Activated T-cell treated with anti-CD3 and anti-CD28 coated beads, Interleukin-2, amount 50 U/mL, for 24 hours (primary cell): ENCODE results near the gene NSMF.

Source experiments
- DNase-seq: peaks from one replicate; pipeline ENCODE4 v3.0.0-alpha.2; 2020
- H3K27ac Mint-ChIP-seq: 2 replicates; pipeline ENCODE4 v1.8.0; 2020; ENCODE audit warnings: mild to moderate bottlenecking, mixed read lengths
- H3K27me3 Mint-ChIP-seq: 2 replicates; pipeline ENCODE4 v1.8.0; 2020; ENCODE audit warnings: mixed read lengths
- H3K36me3 Mint-ChIP-seq: 2 replicates; pipeline ENCODE4 v1.8.0; 2020; ENCODE audit warnings: low read depth, mixed read lengths
- H3K4me1 Mint-ChIP-seq: 2 replicates; pipeline ENCODE4 v1.8.0; 2020; ENCODE audit warnings: low read depth, mixed read lengths
- H3K4me3 Mint-ChIP-seq: 2 replicates; pipeline ENCODE4 v1.8.0; 2020; ENCODE audit warnings: mild to moderate bottlenecking, moderate library complexity, mixed read lengths
- H3K9me3 Mint-ChIP-seq: 2 replicates; pipeline ENCODE4 v1.8.0; 2020; ENCODE audit warnings: mixed read lengths

Gene NSMF

GRCh38 chr9:137485343-137486140, 26.4 kb upstream of the NSMF start:
- Mint-ChIP-seq H3K27me3 (no peaks in the 10 kb centered on the region), H3K36me3 (no peaks in the 10 kb centered on the region), H3K27ac (no peak overlapping the region), H3K9me3 (no peaks in the 10 kb centered on the region), H3K4me3 (no peak overlapping the region), H3K4me1 (peaks cover 9% of the 10 kb centered on the region)
- DNase-seq: no peak

GRCh38 chr9:137484551-137485315, 25.6 kb upstream of the NSMF start:
- Mint-ChIP-seq H3K27ac (no peak overlapping the region), H3K4me3 (no peak overlapping the region), H3K9me3 (no peaks in the 10 kb centered on the region), H3K4me1 (peaks cover 9% of the 10 kb centered on the region), H3K36me3 (no peaks in the 10 kb centered on the region), H3K27me3 (no peaks in the 10 kb centered on the region)
- no peak for DNase-seq

- H3K36me3 Mint-ChIP-seq: no peaks in the 10 kb centered on the region
- H3K27me3 Mint-ChIP-seq: no peaks in the 10 kb centered on the region
- peaks cover 9% of the 10 kb centered on the region for H3K4me1 Mint-ChIP-seq
- no peak overlapping the region for H3K4me3 Mint-ChIP-seq
- H3K9me3 Mint-ChIP-seq: no peaks in the 10 kb centered on the region
- no peak for DNase-seq
- H3K27ac Mint-ChIP-seq: no peak overlapping the region
Measured at GRCh38 chr9:137482094-137482781, 23.1 kb upstream of the NSMF start.

- peaks cover 9% of the 10 kb centered on the region for H3K4me1 Mint-ChIP-seq
- no peaks in the 10 kb centered on the region for H3K27me3 Mint-ChIP-seq
- no peak for DNase-seq
Measured at GRCh38 chr9:137480686-137481683, 21.9 kb upstream of the NSMF start.

GRCh38 chr9:137479892-137480685, 21.0 kb upstream of the NSMF start:
- no peaks in the 10 kb centered on the region for H3K27me3 Mint-ChIP-seq
- H3K4me1 Mint-ChIP-seq: peaks cover 9% of the 10 kb centered on the region
- DNase-seq: no peak
- no peak overlapping the region for H3K4me3 Mint-ChIP-seq
- no peak overlapping the region for H3K27ac Mint-ChIP-seq
- peaks cover 3% of the 10 kb centered on the region for H3K36me3 Mint-ChIP-seq
- H3K9me3 Mint-ChIP-seq: peaks cover 7% of the 10 kb centered on the region

More at GRCh38 chr9:137480686-137481683, 21.9 kb upstream of the NSMF start:
- Mint-ChIP-seq H3K9me3 (peaks cover 3% of the 10 kb centered on the region), H3K27ac (no peak overlapping the region), H3K36me3 (no peaks in the 10 kb centered on the region), H3K4me3 (no peak overlapping the region)

GRCh38 chr9:137478962-137479861, 20.1 kb upstream of the NSMF start:
- no peak for DNase-seq
- Mint-ChIP-seq H3K27me3 (no peaks in the 10 kb centered on the region), H3K36me3 (peaks cover 7% of the 10 kb centered on the region), H3K4me3 (no peak overlapping the region), H3K27ac (no peak overlapping the region), H3K9me3 (peaks cover 11% of the 10 kb centered on the region), H3K4me1 (peaks cover 9% of the 10 kb centered on the region)

GRCh38 chr9:137478613-137478961, 19.5 kb upstream of the NSMF start:
- Mint-ChIP-seq H3K27ac (no peak overlapping the region), H3K9me3 (peaks cover 14% of the 10 kb centered on the region), H3K36me3 (peaks cover 9% of the 10 kb centered on the region), H3K27me3 (no peaks in the 10 kb centered on the region), H3K4me1 (peaks cover 9% of the 10 kb centered on the region), H3K4me3 (no peak overlapping the region)
- no peak for DNase-seq

- Mint-ChIP-seq H3K27me3 (no peaks in the 10 kb centered on the region), H3K36me3 (peaks cover 9% of the 10 kb centered on the region), H3K4me1 (peaks cover 9% of the 10 kb centered on the region), H3K4me3 (no peak overlapping the region), H3K9me3 (peaks cover 18% of the 10 kb centered on the region), H3K27ac (no peak overlapping the region)
- no peak for DNase-seq
Measured at GRCh38 chr9:137477778-137478612, 18.9 kb upstream of the NSMF start.

- Mint-ChIP-seq H3K27ac (no peak overlapping the region), H3K4me1 (peaks cover 2% of the 10 kb centered on the region), H3K9me3 (peaks cover 21% of the 10 kb centered on the region), H3K27me3 (no peaks in the 10 kb centered on the region), H3K4me3 (no peak overlapping the region), H3K36me3 (peaks cover 9% of the 10 kb centered on the region)
- DNase-seq: no peak
Measured at GRCh38 chr9:137476856-137477255, 17.7 kb upstream of the NSMF start.

GRCh38 chr9:137475666-137476065, 16.5 kb upstream of the NSMF start:
- no peak overlapping the region for H3K4me3 Mint-ChIP-seq
- no peak overlapping the region for H3K27ac Mint-ChIP-seq
- H3K36me3 Mint-ChIP-seq: peaks cover 9% of the 10 kb centered on the region
- H3K27me3 Mint-ChIP-seq: no peaks in the 10 kb centered on the region
- peaks cover 2% of the 10 kb centered on the region for H3K4me1 Mint-ChIP-seq
- peaks cover 21% of the 10 kb centered on the region for H3K9me3 Mint-ChIP-seq
- DNase-seq: no peak

GRCh38 chr9:137474271-137474670, 15.1 kb upstream of the NSMF start:
- Mint-ChIP-seq H3K4me3 (no peak overlapping the region), H3K9me3 (peaks cover 21% of the 10 kb centered on the region), H3K4me1 (peaks cover 5% of the 10 kb centered on the region), H3K36me3 (peaks cover 9% of the 10 kb centered on the region), H3K27me3 (no peaks in the 10 kb centered on the region), H3K27ac (no peak overlapping the region)
- no peak for DNase-seq

- peaks cover 16% of the 10 kb centered on the region for H3K9me3 Mint-ChIP-seq
- H3K27ac Mint-ChIP-seq: no peak overlapping the region
- H3K4me3 Mint-ChIP-seq: no peak overlapping the region
- no peaks in the 10 kb centered on the region for H3K27me3 Mint-ChIP-seq
- H3K4me1 Mint-ChIP-seq: peaks cover 5% of the 10 kb centered on the region
- peaks cover 9% of the 10 kb centered on the region for H3K36me3 Mint-ChIP-seq
- DNase-seq: no peak
Measured at GRCh38 chr9:137470785-137471184, 11.7 kb upstream of the NSMF start.
